AG20443 (cell line): Measurements from ENCODE around the gene PON1.

Experiments
- DNase-seq: peaks from one replicate; pipeline ENCODE4 v3.0.0; 2012; ENCODE audit warnings: low spot score, mixed read lengths

PON1 gene

GRCh38 chr7:95253986-95254385, 70.3 kb downstream of the PON1 start:
- DNase-seq: no peak

GRCh38 chr7:95251966-95252365, 72.4 kb downstream of the PON1 start:
- DNase-seq: no peak

- no peak for DNase-seq
Measured at GRCh38 chr7:95250571-95250970, 73.8 kb downstream of the PON1 start.
